ENCODE measurements around the gene PGGHG. TPM values are rescaled to one million over a fixed set of nuclear protein-coding genes. Genes with fewer than 3 reads are reported as not detected.

The PGGHG gene
- total and polyA plus RNA-seq, 2 of the 13 experiments (the other 11 are each of a cell fraction or from before 2014, with no cell fraction given): 5.9 to 14.8 TPM

GRCh38 chr11:285894-286220, 3.1 kb upstream of the PGGHG start:
- WGBS (ENCODE audit: low lambda C conversion rate): 58% methylated on average over 3 of the region's 8 CpGs

More at GRCh38 chr11:285894-286220, 3.1 kb upstream of the PGGHG start:
- no peak overlapping the region for H3K27ac ChIP-seq (ENCODE audit: extremely low read length, insufficient read depth, low read length)
- peaks cover 41% of the 10 kb centered on the region for H3K4me1 ChIP-seq (ENCODE audit: insufficient read depth, low read length)
- H3K9me3 ChIP-seq (ENCODE audit: low read length): no peaks in the 10 kb centered on the region
- DNase-seq (ENCODE audit: low spot score) (no peak), FAIRE-seq (no peak), ATAC-seq (no peak)
- POLR2A ChIA-PET: no interaction called here
- H3K4me3 ChIP-seq (replicated peaks in 1 of 3; ENCODE audit: insufficient read depth in 1 of 3, low read depth in 2 of 3, low read length in 3 of 3): no peak overlapping the region
- no peak for TF ChIP-seq ZNF775 (CRISPR knock-in tag; IDR thresholded peaks at IDR 0.05; ENCODE audit: borderline replicate concordance)
- TF ChIP-seq ZFX (CRISPR knock-in tag; IDR thresholded peaks at IDR 0.05; ENCODE audit: low read depth): no peak
- no peak for TF ChIP-seq RERE (CRISPR knock-in tag; IDR thresholded peaks at IDR 0.05; ENCODE audit: low read depth)
- no peak for TF ChIP-seq CENPBD1 (CRISPR knock-in tag; IDR thresholded peaks at IDR 0.05; ENCODE audit: borderline replicate concordance, low read depth)
- TF ChIP-seq HOXA5 (CRISPR knock-in tag; IDR thresholded peaks at IDR 0.05): no peak
- no peak for TF ChIP-seq ZSCAN31 (CRISPR knock-in tag; IDR thresholded peaks at IDR 0.05; ENCODE audit: low read depth)
- no peak for TF ChIP-seq FLYWCH1 (CRISPR knock-in tag; IDR thresholded peaks at IDR 0.05)
- no TSS peak for BruUV-seq (replicated peaks)
- no peaks in the 10 kb centered on the region for H3K79me2 ChIP-seq (ENCODE audit: insufficient read depth, low read length)
- no peaks in the 10 kb centered on the region for H4K20me1 ChIP-seq (ENCODE audit: insufficient read depth, low read length)
- no peak overlapping the region for H3K4me2 ChIP-seq (ENCODE audit: low read depth, low read length)
- peaks cover 8 to 72% of the 10 kb centered on the region in 2 experiments; a peak in 4 of 5 replicates for H3K27me3 ChIP-seq (ENCODE audit: control insufficient read depth in 1 of 2, insufficient read depth in 2 of 2, low read length in 2 of 2)
- no peak overlapping the region for H2AFZ ChIP-seq (ENCODE audit: low read length)
- H3K9ac ChIP-seq (ENCODE audit: insufficient read depth, low read depth, low read length): no peak overlapping the region
- intact Hi-C loops (cut with micrococcal nuclease; ENCODE audit: unreplicated experiment): no loop called here
- no peaks in the 10 kb centered on the region for H3K36me3 ChIP-seq (replicated peaks in 1 of 2; ENCODE audit: control insufficient read depth in 1 of 2, insufficient read depth in 2 of 2, low read length in 2 of 2)
- in situ Hi-C loops (cut with HindIII; ENCODE audit: extremely low pct_ligation_motif_present, low pct_unique_long_range_greater_than_20kb): no loop called here
- CTCF ChIA-PET (ENCODE audit: low intra/inter-chr PET ratio, low total read pairs): no interaction called here
